A549 (cell line): Measurements from ENCODE around the gene SUGCT. TPM values are rescaled to one million over a fixed set of nuclear protein-coding genes. Genes with fewer than 3 reads are reported as not detected.

Experiments
- ATAC-seq, 2 experiments: fragments of 200-7000 bp in 1 of 2; fragments of >200 bp in 1 of 2; cut with Nextera tagmentation in 1 of 2; cut with Tn5 transposase in 1 of 2; 3 replicates each; pipeline versions ENCODE4 v1.8.0 to v1.9.1; 2018 to 2020; ENCODE audit warnings: mild to moderate bottlenecking in 1 of 2, moderate library complexity in 1 of 2
- CTCF ChIA-PET: fragments of 300-600 bp; sonication (Branson Sonifier 250); formaldehyde crosslinking; extraction: SDS; loops from one replicate; lab custom pipeline; 2021; ENCODE audit warnings: antibody characterized with exemption, inconsistent platforms; lab: Yijun Ruan, JAX
- POLR2A ChIA-PET: fragments of 350-600 bp; formaldehyde crosslinking; extraction: SDS; loops from one replicate; lab custom pipeline; 2021; ENCODE audit warnings: antibody characterized with exemption, inconsistent platforms; lab: Yijun Ruan, JAX
- DNase-seq, 2 experiments: peaks; one replicate each; pipeline versions ENCODE4 v3.0.0 to v3.0.0-alpha.2; 2011 to 2016; ENCODE audit warnings: low read depth in 1 of 2, low spot score in 1 of 2
- FAIRE-seq: peaks from 2 replicates; lab custom pipeline; 2011; peaks lifted over from hg19 to GRCh38; lab: Jason Lieb, UNC
- H3K27ac ChIP-seq, 2 experiments: fragments of >200 bp; sonication (Bioruptor Twin); formaldehyde crosslinking; 3 replicates each; pipeline ENCODE4 v1.5.1; 2016 to 2017
- H3K4me1 ChIP-seq: fragments of >200 bp; sonication (Bioruptor Twin); formaldehyde crosslinking; 3 replicates; pipeline ENCODE4 v1.6.1; 2016
- H3K4me2 ChIP-seq: fragments of >200 bp; sonication (Bioruptor Twin); formaldehyde crosslinking; 3 replicates; pipeline ENCODE4 v1.6.1; 2016
- H3K4me3 ChIP-seq: fragments of >200 bp; sonication (Bioruptor Twin); formaldehyde crosslinking; 3 replicates; pipeline ENCODE4 v1.5.1; 2016
- H3K9me3 ChIP-seq: fragments of >200 bp; sonication (Bioruptor Twin); formaldehyde crosslinking; 3 replicates; pipeline ENCODE4 v1.6.1; 2016
- ATOH8 ChIP-seq: fragments of 250-450 bp; sonication (Bioruptor Pico); IDR thresholded peaks from 2 replicates; pipeline ENCODE4 v1.5.0; 2020; ENCODE audit warnings: low read depth, mild to moderate bottlenecking, moderate library complexity
- BHLHE40 ChIP-seq: IDR thresholded peaks from 2 replicates; pipeline ENCODE4 v1.6.1; 2012; ENCODE audit warnings: low read depth, low read length, inconsistent platforms
- CBX2 ChIP-seq: fragments of 200-600 bp; sonication (generic); IDR thresholded peaks from 2 replicates; pipeline ENCODE4 v1.6.1; 2016; ENCODE audit warnings: low read depth, mild to moderate bottlenecking, borderline replicate concordance
- CHD2 ChIP-seq: fragments of 150-350 bp; IDR thresholded peaks from 2 replicates; pipeline ENCODE4 v1.6.1; 2014; ENCODE audit warnings: low read length; ENCODE audit not compliant: partially characterized antibody
- CHD4 ChIP-seq: fragments of 200-600 bp; sonication (generic); IDR thresholded peaks from 2 replicates; pipeline ENCODE4 v1.6.1; 2016; ENCODE audit warnings: antibody characterized with exemption, mild to moderate bottlenecking, borderline replicate concordance
- CTCF ChIP-seq: fragments of >200 bp; sonication (Bioruptor Twin); formaldehyde crosslinking; IDR thresholded peaks from 3 replicates; pipeline ENCODE4 v1.5.1; 2016
- E2F6 ChIP-seq: IDR thresholded peaks from 2 replicates; pipeline ENCODE4 v1.6.1; 2012; ENCODE audit warnings: low read depth, borderline replicate concordance
- EHMT2 ChIP-seq: fragments of 200-600 bp; sonication (generic); IDR thresholded peaks from 2 replicates; pipeline ENCODE4 v1.6.1; 2016; ENCODE audit warnings: antibody characterized with exemption, low read depth, mild to moderate bottlenecking, moderate library complexity
- FOXS1 ChIP-seq: fragments of 250-450 bp; sonication (Bioruptor Pico); IDR thresholded peaks from 2 replicates; pipeline ENCODE4 v1.5.0; 2020; ENCODE audit warnings: mild to moderate bottlenecking, moderate library complexity
- JUN ChIP-seq, 2 experiments: fragments of >200 bp; sonication (Bioruptor Twin); formaldehyde crosslinking; IDR thresholded peaks; 2 replicates in 1 of 2; 3 replicates in 1 of 2; pipeline ENCODE4 v1.6.1; 2016 to 2017
- JUNB ChIP-seq: fragments of >200 bp; sonication (Bioruptor Twin); formaldehyde crosslinking; IDR thresholded peaks from 2 replicates; pipeline ENCODE4 v1.6.1; 2016
- KDM5A ChIP-seq: fragments of 200-600 bp; sonication (generic); IDR thresholded peaks from 2 replicates; pipeline ENCODE4 v1.6.1; 2016; ENCODE audit warnings: antibody characterized with exemption, mild to moderate bottlenecking
- NFE2L2 ChIP-seq: fragments of 150-350 bp; conservative IDR thresholded peaks from 2 replicates; pipeline ENCODE4 v1.6.1; 2014; ENCODE audit warnings: low read length
- POLR2AphosphoS2 ChIP-seq: conservative IDR thresholded peaks from 2 replicates; pipeline ENCODE4 v1.6.1; 2012; ENCODE audit warnings: low read length, improper control_type of control experiment, inconsistent platforms
- RCOR1 ChIP-seq: fragments of 150-350 bp; IDR thresholded peaks from 2 replicates; pipeline ENCODE4 v1.6.1; 2014; ENCODE audit warnings: antibody characterized with exemption, low read length, low read depth
- RFX5 ChIP-seq: fragments of 450-650 bp; IDR thresholded peaks from 2 replicates; pipeline ENCODE4 v1.7.1; 2014; ENCODE audit warnings: antibody characterized with exemption, mild to moderate bottlenecking, moderate library complexity
- SREBF2 ChIP-seq: fragments of 450-650 bp; IDR thresholded peaks from 2 replicates; pipeline ENCODE4 v1.6.1; 2014; ENCODE audit warnings: mild to moderate bottlenecking, moderate library complexity
- ZC3H11A ChIP-seq: fragments of 450-650 bp; IDR thresholded peaks from 2 replicates; pipeline ENCODE4 v1.6.1; 2014; ENCODE audit warnings: antibody characterized with exemption, mild to moderate bottlenecking
- ZNF302 ChIP-seq: fragments of 250-450 bp; sonication (Bioruptor Pico); IDR thresholded peaks from 2 replicates; pipeline ENCODE4 v1.9.0; 2021; ENCODE audit warnings: inconsistent platforms, mild to moderate bottlenecking, moderate library complexity
- WGBS: methylation state at CpG from one replicate; pipeline ENCODE4 v1.1.6; 2017; ENCODE audit errors: missing lambda C conversion rate; 5-methylcytosine and 5-hydroxymethylcytosine counted together
- polyA plus RNA-seq, 4 experiments: library from polyadenylated mRNA; depleted of rRNA in 3 of 4; stranded (reverse); fragments of >200 nt; fragmentation: RNase III in 1 of 4; extraction: RNeasy Plus Mini Kit Qiagen cat#74134 plus additional on column Dnase treatment in 1 of 4; gene quantifications; 2 replicates in 3 of 4; 3 replicates in 1 of 4; pipeline ENCODE4 v1.2.3, GENCODE V29; 2011 to 2017
- TF ChIP-seq, protein P1 (sequence below): fragments of 200-600 bp; sonication (generic); IDR thresholded peaks from 2 replicates; pipeline ENCODE4 v1.6.1; 2016; ENCODE audit warnings: antibody characterized with exemption, mild to moderate bottlenecking, moderate library complexity
- TF ChIP-seq, protein P2 (sequence below): fragments of >200 bp; sonication (Bioruptor Twin); formaldehyde crosslinking; IDR thresholded peaks from 2 replicates; pipeline ENCODE4 v1.6.1; 2016

The SUGCT gene
- polyA plus RNA-seq, 2 of the 4 experiments (the other 2 are of a cell fraction): 1.4 to 1.6 TPM

DNA sequence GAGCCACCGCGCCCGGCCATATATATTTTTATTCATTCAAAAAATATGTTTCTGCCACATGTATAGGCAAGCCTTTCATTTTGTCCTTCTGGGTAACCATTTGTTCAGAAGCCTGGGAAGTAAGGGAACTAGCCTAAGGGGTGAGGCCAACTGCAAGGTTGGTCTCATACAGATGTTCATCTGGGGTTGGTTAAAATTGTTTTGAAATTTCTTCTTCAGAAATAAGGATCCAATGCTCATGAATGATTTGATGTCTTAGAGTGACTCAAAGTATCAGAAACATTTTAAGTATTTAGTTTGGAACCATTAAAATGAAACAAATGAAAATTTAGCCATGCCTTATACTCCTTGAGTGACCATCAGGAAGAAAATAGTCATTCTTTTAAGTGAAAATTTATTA lies 397.2 kb downstream of the SUGCT start:
- ATAC-seq (no peak), DNase-seq (no peak)
- no peak overlapping the region for H3K4me2 ChIP-seq
- ChIA-PET CTCF (no interaction called here), POLR2A (no interaction called here)
- H3K27ac ChIP-seq: no peak overlapping the region
- H3K4me3 ChIP-seq: no peak overlapping the region
- no peaks in the 10 kb centered on the region for H3K9me3 ChIP-seq
- 67% methylated on average over 3 of the region's 3 CpGs for WGBS
- H3K4me1 ChIP-seq: no peaks in the 10 kb centered on the region
- TF ChIP-seq KDM5A (no peak), POLR2AphosphoS2 (no peak), CTCF (no peak), RCOR1 (no peak), RFX5 (no peak), CBX2 (no peak), NFE2L2 (no peak), FOXS1 (CRISPR knock-in tag) (no peak), ZNF302 (no peak)
- TF ChIP-seq, all 56 proteins: peak for 0
- no peak for FAIRE-seq

DNA sequence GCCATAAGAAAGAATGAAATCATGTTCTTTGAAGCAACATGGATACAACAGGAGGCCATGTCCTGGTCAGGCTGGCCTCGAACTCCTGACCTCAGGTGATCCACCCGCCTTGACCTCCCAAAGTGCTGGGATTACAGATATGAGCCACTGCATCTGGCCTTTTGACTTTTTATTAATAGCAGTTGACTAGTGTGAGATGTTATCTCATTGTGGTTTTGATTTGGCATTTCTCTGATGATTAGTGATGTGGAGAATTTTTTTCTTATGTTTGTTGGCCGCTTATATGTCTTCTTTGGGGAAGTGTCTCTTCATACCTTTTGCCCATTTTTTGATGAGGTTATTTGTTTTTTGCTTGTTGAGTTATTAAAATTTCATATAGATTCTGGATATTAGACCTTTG lies 400.9 kb downstream of the SUGCT start:
- no peak for DNase-seq
- CTCF ChIA-PET: interaction anchor here (0.6 kb wide), 1 partner anchor 21 kb away, joined by 3 read pairs; no protein-coding TSS in a partner anchor
- Histone ChIP-seq H3K27ac (no peak overlapping the region), H3K4me3 (no peak overlapping the region), H3K9me3 (no peaks in the 10 kb centered on the region), H3K4me1 (no peaks in the 10 kb centered on the region), H3K4me2 (no peak overlapping the region)
- TF ChIP-seq EHMT2: no peak
- TF ChIP-seq SREBF2: no peak
- no peak for TF ChIP-seq POLR2AphosphoS2
- TF ChIP-seq ZC3H11A: no peak
- TF ChIP-seq, protein P1, sequence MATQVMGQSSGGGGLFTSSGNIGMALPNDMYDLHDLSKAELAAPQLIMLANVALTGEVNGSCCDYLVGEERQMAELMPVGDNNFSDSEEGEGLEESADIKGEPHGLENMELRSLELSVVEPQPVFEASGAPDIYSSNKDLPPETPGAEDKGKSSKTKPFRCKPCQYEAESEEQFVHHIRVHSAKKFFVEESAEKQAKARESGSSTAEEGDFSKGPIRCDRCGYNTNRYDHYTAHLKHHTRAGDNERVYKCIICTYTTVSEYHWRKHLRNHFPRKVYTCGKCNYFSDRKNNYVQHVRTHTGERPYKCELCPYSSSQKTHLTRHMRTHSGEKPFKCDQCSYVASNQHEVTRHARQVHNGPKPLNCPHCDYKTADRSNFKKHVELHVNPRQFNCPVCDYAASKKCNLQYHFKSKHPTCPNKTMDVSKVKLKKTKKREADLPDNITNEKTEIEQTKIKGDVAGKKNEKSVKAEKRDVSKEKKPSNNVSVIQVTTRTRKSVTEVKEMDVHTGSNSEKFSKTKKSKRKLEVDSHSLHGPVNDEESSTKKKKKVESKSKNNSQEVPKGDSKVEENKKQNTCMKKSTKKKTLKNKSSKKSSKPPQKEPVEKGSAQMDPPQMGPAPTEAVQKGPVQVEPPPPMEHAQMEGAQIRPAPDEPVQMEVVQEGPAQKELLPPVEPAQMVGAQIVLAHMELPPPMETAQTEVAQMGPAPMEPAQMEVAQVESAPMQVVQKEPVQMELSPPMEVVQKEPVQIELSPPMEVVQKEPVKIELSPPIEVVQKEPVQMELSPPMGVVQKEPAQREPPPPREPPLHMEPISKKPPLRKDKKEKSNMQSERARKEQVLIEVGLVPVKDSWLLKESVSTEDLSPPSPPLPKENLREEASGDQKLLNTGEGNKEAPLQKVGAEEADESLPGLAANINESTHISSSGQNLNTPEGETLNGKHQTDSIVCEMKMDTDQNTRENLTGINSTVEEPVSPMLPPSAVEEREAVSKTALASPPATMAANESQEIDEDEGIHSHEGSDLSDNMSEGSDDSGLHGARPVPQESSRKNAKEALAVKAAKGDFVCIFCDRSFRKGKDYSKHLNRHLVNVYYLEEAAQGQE: no peak
- no peak for TF ChIP-seq KDM5A
- no peak for TF ChIP-seq JUN (IDR thresholded peaks at IDR 0.05)
- TF ChIP-seq CHD2: no peak
- TF ChIP-seq E2F6: no peak
- TF ChIP-seq ATOH8: no peak
- TF ChIP-seq JUNB: no peak
- no peak for TF ChIP-seq CHD4
- no peak for TF ChIP-seq BHLHE40
- no peak for TF ChIP-seq CTCF
- TF ChIP-seq, protein P2, sequence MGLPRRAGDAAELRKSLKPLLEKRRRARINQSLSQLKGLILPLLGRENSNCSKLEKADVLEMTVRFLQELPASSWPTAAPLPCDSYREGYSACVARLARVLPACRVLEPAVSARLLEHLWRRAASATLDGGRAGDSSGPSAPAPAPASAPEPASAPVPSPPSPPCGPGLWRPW: no peak
- WGBS: 0% methylated on average over 3 of the region's 3 CpGs
- FAIRE-seq: no peak
- no peak for ATAC-seq
- POLR2A ChIA-PET: no interaction called here
